Measurements from ENCODE around the gene HIVEP1.

GRCh38 chr6:12014027-12014872, 2.1 kb downstream of the HIVEP1 start:
- TF ChIP-seq CTCF (IDR thresholded peaks at IDR 0.05), result no peak
- no peak for TF ChIP-seq ZFX (IDR thresholded peaks at IDR 0.05; ENCODE audit: borderline replicate concordance)
